D721Med (cell line): Measurements from ENCODE around the gene EMSY.

Experiments
- DNase-seq: peaks from one replicate; pipeline ENCODE4 v3.0.0; 2011; ENCODE audit warnings: low spot score; ENCODE audit not compliant: insufficient read length
- FAIRE-seq: peaks from 2 replicates; lab custom pipeline; 2011; peaks lifted over from hg19 to GRCh38; lab: Jason Lieb, UNC
- CTCF ChIP-seq: IDR thresholded peaks from 2 replicates; pipeline ENCODE4 v1.5.1; 2012; ENCODE audit warnings: mild to moderate bottlenecking, control low read depth; ENCODE audit not compliant: insufficient read depth; ENCODE audit errors: missing control alignments

EMSY gene

GRCh38 chr11:76408171-76408965, 36.5 kb upstream of the EMSY start:
- FAIRE-seq (no peak), DNase-seq (no peak)
- no peak for TF ChIP-seq CTCF

- FAIRE-seq (no peak), DNase-seq (no peak)
- TF ChIP-seq CTCF = no peak
These were observed 33.9 kb upstream of the EMSY start for GRCh38 chr11:76410851-76411357.

- no peak for FAIRE-seq
- TF ChIP-seq CTCF = no peak
- no peak for DNase-seq
These were observed 29.7 kb upstream of the EMSY start for GRCh38 chr11:76415073-76415472.

- DNase-seq = no peak
- peak; percentile 44 for TF ChIP-seq CTCF
- FAIRE-seq = no peak
These were observed 24.9 kb upstream of the EMSY start for GRCh38 chr11:76419896-76420295.

- no peak for DNase-seq
- no peak for FAIRE-seq
- TF ChIP-seq CTCF = no peak
These were observed 20.4 kb upstream of the EMSY start for GRCh38 chr11:76424379-76424778.

- no peak for FAIRE-seq
- no peak for DNase-seq
- no peak for TF ChIP-seq CTCF
These were observed 19.9 kb upstream of the EMSY start for GRCh38 chr11:76424891-76425290.

- no peak for TF ChIP-seq CTCF
- DNase-seq = no peak
- no peak for FAIRE-seq
These were observed 18.2 kb upstream of the EMSY start for GRCh38 chr11:76426660-76427059.
